ENCODE measurements around the gene ITGB2. TPM values are rescaled to one million over a fixed set of nuclear protein-coding genes. Genes with fewer than 3 reads are reported as not detected.
A peak's percentile ranks its signal among the peaks of the same experiment; 100 is the strongest.

Gene ITGB2
- total RNA-seq, 1 experiment from 2014 or later = 1.5 TPM

- H4K20me1 ChIP-seq (ENCODE audit: insufficient read depth) = no peaks in the 10 kb centered on the region
- no peak overlapping the region for H3K4me2 ChIP-seq (ENCODE audit: low read length)
- H3K79me2 ChIP-seq (ENCODE audit: insufficient read depth, low read length) = no peaks in the 10 kb centered on the region
- H3K36me3 ChIP-seq (ENCODE audit: control insufficient read depth in 1 of 2, insufficient read depth in 2 of 2, low read length in 2 of 2) = no peaks in the 10 kb centered on the region
- DNase-seq (ENCODE audit: low read depth, low spot score) (no peak), ATAC-seq (peak; percentile 80)
- no peak overlapping the region for H3K4me3 ChIP-seq (replicated peaks in 1 of 2; ENCODE audit: low read depth in 1 of 2, low read length in 2 of 2)
- TF ChIP-seq JUND (IDR thresholded peaks at IDR 0.05) = no peak
- intact Hi-C loops (cut with micrococcal nuclease) = no loop called here
- no TSS peak for BruUV-seq (replicated peaks)
- RAD21 ChIA-PET (ENCODE audit: low non-redundant PET in 1 of 2, low total read pairs in 2 of 2, uncharacterized antibody in 2 of 2, unreplicated experiment in 2 of 2) = no interaction called here
- no peak overlapping the region for H2AFZ ChIP-seq (ENCODE audit: low read depth, low read length, poor library complexity, severe bottlenecking)
- no peaks in the 10 kb centered on the region for H3K9me2 ChIP-seq (ENCODE audit: insufficient read depth)
- no peak overlapping the region for H3K27ac ChIP-seq (ENCODE audit: low read depth, low read length)
- no peaks in the 10 kb centered on the region for H3K27me3 ChIP-seq (ENCODE audit: insufficient read depth, low read length)
- H3K9ac ChIP-seq (ENCODE audit: low read length) = no peak overlapping the region
- H3K4me1 ChIP-seq (ENCODE audit: control insufficient read depth in 1 of 2, insufficient read depth in 2 of 2, low read length in 2 of 2) = no peaks in the 10 kb centered on the region; a peak in 1 of 4 replicates
- POLR2A ChIA-PET = no interaction called here
- peaks cover 0 to 4% of the 10 kb centered on the region in 2 experiments; a peak in 1 of 4 replicates for H3K9me3 ChIP-seq (ENCODE audit: control insufficient read depth in 1 of 2, insufficient read depth in 1 of 2, low read depth in 1 of 2, low read length in 2 of 2)
- CTCF ChIA-PET = no interaction called here
These were observed 23.2 kb downstream of the ITGB2 start for GRCh38 chr21:44897326-44898010.

- no TSS peak for BruUV-seq (replicated peaks)
- Histone ChIP-seq H3K27me3 (ENCODE audit: insufficient read depth, low read length) (no peaks in the 10 kb centered on the region), H3K9me3 (ENCODE audit: control insufficient read depth in 1 of 2, insufficient read depth in 1 of 2, low read depth in 1 of 2, low read length in 2 of 2) (no peaks in the 10 kb centered on the region), H3K36me3 (ENCODE audit: control insufficient read depth in 1 of 2, insufficient read depth in 2 of 2, low read length in 2 of 2) (no peaks in the 10 kb centered on the region), H3K9ac (ENCODE audit: low read length) (no peak overlapping the region), H3K79me2 (ENCODE audit: insufficient read depth, low read length) (no peaks in the 10 kb centered on the region), H3K4me2 (ENCODE audit: low read length) (no peak overlapping the region), H3K9me2 (ENCODE audit: insufficient read depth) (no peaks in the 10 kb centered on the region), H2AFZ (ENCODE audit: low read depth, low read length, poor library complexity, severe bottlenecking) (no peak overlapping the region), H3K4me1 (ENCODE audit: control insufficient read depth in 1 of 2, insufficient read depth in 2 of 2, low read length in 2 of 2) (no peaks in the 10 kb centered on the region; a peak in 1 of 4 replicates), H3K4me3 (replicated peaks in 1 of 2; ENCODE audit: low read depth in 1 of 2, low read length in 2 of 2) (no peak overlapping the region), H3K27ac (ENCODE audit: low read depth, low read length) (no peak overlapping the region), H4K20me1 (ENCODE audit: insufficient read depth) (no peaks in the 10 kb centered on the region)
- ChIA-PET RAD21 (ENCODE audit: low non-redundant PET in 1 of 2, low total read pairs in 2 of 2, uncharacterized antibody in 2 of 2, unreplicated experiment in 2 of 2) (no interaction called here), CTCF (no interaction called here), POLR2A (no interaction called here)
- DNase-seq (ENCODE audit: low read depth, low spot score) = no peak
- TF ChIP-seq EZH2 (IDR thresholded peaks at IDR 0.05) (no peak), SIN3A (IDR thresholded peaks at IDR 0.05; ENCODE audit: low read depth) (no peak), JUND (IDR thresholded peaks at IDR 0.05) (no peak), FOSL1 (IDR thresholded peaks at IDR 0.05; ENCODE audit: low read depth) (no peak), CEBPB (IDR thresholded peaks at IDR 0.05; ENCODE audit: low read depth) (no peak), REST (IDR thresholded peaks at IDR 0.05; ENCODE audit: low read depth) (no peak), SP1 (IDR thresholded peaks at IDR 0.05; ENCODE audit: low read depth) (no peak), YY1 (IDR thresholded peaks at IDR 0.05; ENCODE audit: extremely low read depth, insufficient replicate concordance, low read depth, low read length) (no peak), ZBTB33 (IDR thresholded peaks at IDR 0.05; ENCODE audit: extremely low read depth, insufficient replicate concordance, low read length) (no peak), ELF1 (IDR thresholded peaks at IDR 0.05; ENCODE audit: borderline replicate concordance, low read depth) (no peak), ZFX (IDR thresholded peaks at IDR 0.05) (no peak), EZH2phosphoT487 (IDR thresholded peaks at IDR 0.05; ENCODE audit: borderline replicate concordance) (no peak)
- ATAC-seq = no peak
- intact Hi-C loops (cut with micrococcal nuclease) = no loop called here
These were observed 24.0 kb downstream of the ITGB2 start for GRCh38 chr21:44896561-44897286.
